Neuronal stem cell (in vitro differentiated cells): ENCODE measurements around the gene SCN10A.

Experiments
- DNase-seq: peaks from one replicate; pipeline ENCODE4 v3.0.0-alpha.2; 2013; ENCODE audit warnings: low spot score
- H2AFZ ChIP-seq: one replicate; pipeline ENCODE4 v1.6.1; 2013; ENCODE audit warnings: mild to moderate bottlenecking, low read length, inconsistent platforms
- H2AK5ac ChIP-seq: 2 replicates; pipeline ENCODE4 v1.6.1; 2013; ENCODE audit warnings: low read depth, mild to moderate bottlenecking, inconsistent platforms, low read length, moderate library complexity, mixed read lengths
- H2BK120ac ChIP-seq: 2 replicates; pipeline ENCODE4 v1.6.1; 2013; ENCODE audit warnings: low read depth, mild to moderate bottlenecking, inconsistent platforms, low read length, moderate library complexity, mixed read lengths
- H2BK12ac ChIP-seq: one replicate; pipeline ENCODE4 v1.6.1; 2013; ENCODE audit warnings: low read length, inconsistent platforms
- H2BK15ac ChIP-seq: 2 replicates; pipeline ENCODE4 v1.6.1; 2013; ENCODE audit warnings: mild to moderate bottlenecking, low read length, inconsistent platforms, mixed read lengths
- H2BK5ac ChIP-seq: one replicate; pipeline ENCODE4 v1.6.1; 2013; ENCODE audit warnings: inconsistent platforms, mild to moderate bottlenecking, low read length, moderate library complexity
- H3K14ac ChIP-seq: one replicate; pipeline ENCODE4 v1.6.1; 2013; ENCODE audit warnings: low read length, inconsistent platforms
- H3K18ac ChIP-seq: 2 replicates; pipeline ENCODE4 v1.6.1; 2013; ENCODE audit warnings: low read length, inconsistent platforms
- H3K23ac ChIP-seq: 2 replicates; pipeline ENCODE4 v1.6.1; 2013; ENCODE audit warnings: low read depth, mild to moderate bottlenecking, mixed read lengths, low read length, inconsistent platforms; ENCODE audit not compliant: poor library complexity
- H3K27ac ChIP-seq: replicated peaks from 3 replicates; pipeline ENCODE4 v1.5.1; 2013; ENCODE audit warnings: low read length, inconsistent platforms
- H3K27me3 ChIP-seq, 3 experiments: 2 replicates each; pipeline ENCODE4 v1.6.1; 2013; ENCODE audit warnings: low read length in 3 of 3, mild to moderate bottlenecking in 2 of 3, inconsistent platforms in 1 of 3, low read depth in 1 of 3, mixed read lengths in 1 of 3, moderate library complexity in 1 of 3; ENCODE audit not compliant: control insufficient read depth in 3 of 3, insufficient read depth in 3 of 3
- H3K36me3 ChIP-seq, 2 donors: replicated peaks in 1 of 2; 2 replicates each; pipeline ENCODE4 v1.6.1; 2013; ENCODE audit warnings: low read length in 2 of 2; ENCODE audit not compliant: control insufficient read depth in 2 of 2, insufficient read depth in 2 of 2
- H3K4ac ChIP-seq: 2 replicates; pipeline ENCODE4 v1.6.1; 2013; ENCODE audit warnings: inconsistent platforms, mild to moderate bottlenecking, low read length, moderate library complexity
- H3K4me1 ChIP-seq, 2 donors: 1 replicate in 1 of 2; 2 replicates in 1 of 2; pipeline ENCODE4 v1.6.1; 2013; ENCODE audit warnings: low read length in 2 of 2, low read depth in 1 of 2; ENCODE audit not compliant: control insufficient read depth in 2 of 2, insufficient read depth in 1 of 2
- H3K4me2 ChIP-seq: one replicate; pipeline ENCODE4 v1.6.1; 2013; ENCODE audit warnings: mild to moderate bottlenecking, low read length, inconsistent platforms; ENCODE audit not compliant: insufficient read depth, poor library complexity, severe bottlenecking
- H3K4me3 ChIP-seq, 2 donors: 2 replicates each; pipeline ENCODE4 v1.5.1; 2013; ENCODE audit warnings: low read length in 2 of 2, mild to moderate bottlenecking in 2 of 2, inconsistent platforms in 1 of 2, moderate library complexity in 1 of 2
- H3K79me1 ChIP-seq: one replicate; pipeline ENCODE4 v1.6.1; 2013; ENCODE audit warnings: low read depth, mild to moderate bottlenecking, inconsistent platforms, low read length, moderate library complexity
- H3K9ac ChIP-seq: one replicate; pipeline ENCODE4 v1.6.1; 2013; ENCODE audit warnings: mild to moderate bottlenecking, low read depth, low read length, inconsistent platforms; ENCODE audit not compliant: poor library complexity
- H3K9me3 ChIP-seq, 2 donors: replicated peaks in 1 of 2; 2 replicates each; pipeline versions ENCODE3 to v1.6.1; 2013; ENCODE audit warnings: low read length in 2 of 2, mild to moderate bottlenecking in 2 of 2, inconsistent platforms in 1 of 2, low read depth in 1 of 2, mixed read lengths in 1 of 2, moderate library complexity in 1 of 2; ENCODE audit not compliant: control insufficient read depth in 2 of 2, insufficient read depth in 1 of 2
- H4K8ac ChIP-seq: one replicate; pipeline ENCODE4 v1.6.1; 2013; ENCODE audit warnings: low read depth, mild to moderate bottlenecking, inconsistent platforms, low read length, moderate library complexity
- H4K91ac ChIP-seq: one replicate; pipeline ENCODE4 v1.6.1; 2013; ENCODE audit warnings: low read length, low read depth, mild to moderate bottlenecking, inconsistent platforms; ENCODE audit not compliant: poor library complexity
- WGBS, 2 donors: extraction: QIAGEN DNeasy Blood & Tissue Kit; methylation state at CpG; one replicate each; pipeline ENCODE4 v1.1.7; 2013; ENCODE audit warnings: missing lambda C conversion rate in 2 of 2, mixed read lengths in 1 of 2; ENCODE audit not compliant: insufficient read length in 2 of 2, insufficient replicate concordance in 1 of 2; ENCODE audit errors: extremely low coverage in 2 of 2; 5-methylcytosine and 5-hydroxymethylcytosine counted together

Gene SCN10A

GRCh38 chr3:38687321-38687720 lies 128.7 kb downstream of the SCN10A start:
- no peak overlapping the region for H2BK12ac ChIP-seq
- H3K27ac ChIP-seq, result no peak overlapping the region
- H3K9ac ChIP-seq, result no peak overlapping the region
- no peak overlapping the region for H2AFZ ChIP-seq
- no CpG with 5 or more reads among the region's 2 CpGs for WGBS, 2 donors
- no peaks in the 10 kb centered on the region for H3K4me1 ChIP-seq
- no peaks in the 10 kb centered on the region for H3K36me3 ChIP-seq
- H2BK120ac ChIP-seq, result no peak overlapping the region
- no peaks in the 10 kb centered on the region for H3K9me3 ChIP-seq
- no peak overlapping the region for H4K8ac ChIP-seq
- no peak overlapping the region for H4K91ac ChIP-seq
- H2AK5ac ChIP-seq, result no peak overlapping the region
- H2BK15ac ChIP-seq, result no peak overlapping the region
- H2BK5ac ChIP-seq, result no peak overlapping the region
- no peak for DNase-seq
- H3K79me1 ChIP-seq, result no peaks in the 10 kb centered on the region
- no peaks in the 10 kb centered on the region for H3K27me3 ChIP-seq
- no peak overlapping the region for H3K4ac ChIP-seq
- H3K4me2 ChIP-seq, result no peak overlapping the region
- no peak overlapping the region for H3K23ac ChIP-seq
- H3K4me3 ChIP-seq, result no peak overlapping the region
- H3K18ac ChIP-seq, result no peak overlapping the region
- H3K14ac ChIP-seq, result no peak overlapping the region

GRCh38 chr3:38684546-38684945 lies 131.5 kb downstream of the SCN10A start:
- Histone ChIP-seq H2AFZ (no peak overlapping the region), H4K91ac (no peak overlapping the region), H3K27me3 (peaks cover 0 to 4% (median 0%) of the 10 kb centered on the region in 3 experiments), H3K9me3 (no peaks in the 10 kb centered on the region), H3K9ac (no peak overlapping the region), H3K23ac (no peak overlapping the region), H3K27ac (no peak overlapping the region), H3K14ac (no peak overlapping the region), H3K18ac (no peak overlapping the region), H2BK12ac (no peak overlapping the region), H3K4me3 (no peak overlapping the region), H2BK5ac (no peak overlapping the region), H2BK15ac (no peak overlapping the region), H3K36me3 (no peaks in the 10 kb centered on the region), H3K79me1 (no peaks in the 10 kb centered on the region), H3K4ac (no peak overlapping the region), H2AK5ac (no peak overlapping the region), H3K4me1 (no peaks in the 10 kb centered on the region), H4K8ac (no peak overlapping the region), H2BK120ac (no peak overlapping the region), H3K4me2 (no peak overlapping the region)
- DNase-seq, result no peak
- WGBS, 2 donors, result no CpG with 5 or more reads among the region's 5 CpGs

- WGBS, 2 donors, result no CpG with 5 or more reads among the region's 4 CpGs
- H3K27ac ChIP-seq, result no peak overlapping the region
Measured at GRCh38 chr3:38669668-38670067, 146.3 kb downstream of the SCN10A start.

GRCh38 chr3:38662544-38662943 lies 153.5 kb downstream of the SCN10A start:
- Histone ChIP-seq H2BK5ac (no peak overlapping the region), H3K14ac (no peak overlapping the region), H2BK15ac (no peak overlapping the region), H3K4ac (no peak overlapping the region), H3K79me1 (no peaks in the 10 kb centered on the region), H3K9ac (no peak overlapping the region), H2BK12ac (no peak overlapping the region), H3K27ac (no peak overlapping the region), H3K4me3 (no peak overlapping the region), H3K18ac (no peak overlapping the region), H4K8ac (no peak overlapping the region), H3K4me1 (peaks cover 0 to 9% of the 10 kb centered on the region in 2 donors), H3K9me3 (peaks cover 0 to 1% of the 10 kb centered on the region in 2 donors), H3K4me2 (no peak overlapping the region), H3K27me3 (peaks cover 0 to 17% (median 0%) of the 10 kb centered on the region in 3 experiments), H4K91ac (no peak overlapping the region), H2AK5ac (no peak overlapping the region), H2BK120ac (no peak overlapping the region), H3K23ac (no peak overlapping the region), H2AFZ (no peak overlapping the region), H3K36me3 (no peaks in the 10 kb centered on the region)
- DNase-seq, result no peak
- WGBS, 2 donors, result no CpG with 5 or more reads among the region's 4 CpGs

More at GRCh38 chr3:38669668-38670067, 146.3 kb downstream of the SCN10A start:
- Histone ChIP-seq H2BK5ac (no peak overlapping the region), H4K91ac (no peak overlapping the region), H3K27me3 (no peaks in the 10 kb centered on the region), H2BK12ac (no peak overlapping the region), H3K4me3 (no peak overlapping the region), H3K4ac (no peak overlapping the region), H3K36me3 (no peaks in the 10 kb centered on the region), H2AK5ac (no peak overlapping the region), H3K4me1 (no peaks in the 10 kb centered on the region), H3K18ac (no peak overlapping the region), H3K79me1 (no peaks in the 10 kb centered on the region), H3K4me2 (no peak overlapping the region), H3K9ac (no peak overlapping the region), H2AFZ (no peak overlapping the region), H3K9me3 (no peaks in the 10 kb centered on the region), H2BK120ac (no peak overlapping the region), H3K23ac (no peak overlapping the region), H3K14ac (no peak overlapping the region), H2BK15ac (no peak overlapping the region), H4K8ac (no peak overlapping the region)
- DNase-seq, result no peak
